Measurements from ENCODE around the gene FGD2. TPM values are rescaled to one million over a fixed set of nuclear protein-coding genes. Genes with fewer than 3 reads are reported as not detected.

FGD2 gene
- total RNA-seq, 4 donors from 2014 or later, result 2.4 to 13.6 (median 4.6) TPM

DNA sequence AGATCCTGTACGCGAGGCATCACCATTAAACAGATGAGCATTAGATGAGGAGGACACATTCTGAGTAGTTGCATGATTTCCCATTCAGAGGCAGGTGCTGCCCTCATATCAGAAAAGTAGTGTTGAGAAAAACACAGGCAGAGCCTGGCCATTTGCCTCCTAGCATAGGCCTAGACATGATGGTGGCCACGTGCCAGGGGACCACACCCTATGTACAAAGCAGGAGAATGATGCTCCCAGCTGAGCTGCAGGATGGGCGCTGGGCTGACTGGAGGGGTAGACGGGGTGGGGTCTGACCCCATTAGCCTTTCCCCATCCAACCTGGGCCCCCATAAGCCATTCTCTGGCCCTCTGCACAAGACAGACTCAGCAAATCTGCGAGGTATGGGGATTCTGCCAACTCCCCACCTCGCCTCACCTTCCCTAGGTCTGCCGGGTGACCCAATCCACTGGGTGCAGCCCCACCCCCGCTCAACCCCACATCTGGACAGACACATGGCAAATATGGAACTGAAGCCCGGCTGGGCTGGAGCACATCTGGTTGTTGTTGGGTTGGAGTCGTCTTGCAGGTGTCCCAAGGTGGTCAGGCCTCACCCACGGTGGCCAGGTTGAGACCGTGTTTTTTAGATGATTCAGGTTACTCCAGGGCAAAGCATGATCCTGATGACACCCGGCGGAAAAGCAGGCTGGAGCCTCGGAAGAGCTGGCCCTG is 37.0 kb upstream of the FGD2 start:
- DNase-seq (ENCODE audit: low spot score in 2 of 2), result peak in 1 of 2 donors; percentile 89
- peaks cover 66% of the 10 kb centered on the region for H3K36me3 ChIP-seq
- no peaks in the 10 kb centered on the region for H3K27me3 ChIP-seq
- peak overlapping the region; percentile 74 for H3K27ac ChIP-seq
- no peak overlapping the region for H3K4me3 ChIP-seq
- 48% methylated on average over 9 of the region's 16 CpGs for WGBS
- no peaks in the 10 kb centered on the region for H3K9me3 ChIP-seq
- no peak for TF ChIP-seq POLR2A (IDR thresholded peaks at IDR 0.05)
- H3K4me1 ChIP-seq, result peaks cover 53% of the 10 kb centered on the region

DNA sequence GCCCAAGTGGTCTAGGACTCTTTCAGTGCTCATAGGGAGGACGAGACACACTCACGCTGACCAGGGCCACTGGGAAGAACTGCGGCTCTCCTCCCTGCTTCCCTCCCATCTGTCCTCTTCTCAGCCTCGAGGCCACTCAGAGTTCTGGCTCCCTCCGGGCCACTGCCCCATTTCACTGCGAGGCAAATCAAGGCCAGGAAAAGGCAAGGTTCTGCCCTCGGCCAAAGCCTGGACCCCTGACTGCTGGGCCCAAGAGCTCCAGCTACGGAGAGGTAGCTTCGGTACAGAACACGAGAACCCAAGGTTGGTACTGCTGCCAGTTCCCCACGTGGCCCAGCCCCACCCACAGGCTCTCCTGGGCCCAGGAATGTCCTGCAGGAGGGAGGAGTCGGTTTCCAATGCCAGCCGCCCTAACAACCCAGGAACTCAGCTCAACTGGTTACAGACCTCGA is 36.2 kb upstream of the FGD2 start:
- peak overlapping the region; percentile 74 for H3K27ac ChIP-seq
- WGBS, result 48% methylated on average over 8 of the region's 14 CpGs
- no peak for DNase-seq (ENCODE audit: low spot score in 2 of 2)
- no peak overlapping the region for H3K4me3 ChIP-seq
- H3K9me3 ChIP-seq, result no peaks in the 10 kb centered on the region
- H3K36me3 ChIP-seq, result peaks cover 75% of the 10 kb centered on the region
- peaks cover 44% of the 10 kb centered on the region for H3K4me1 ChIP-seq
- no peak for TF ChIP-seq EP300 (IDR thresholded peaks at IDR 0.05)
- no peak for TF ChIP-seq POLR2AphosphoS5 (IDR thresholded peaks at IDR 0.05)
- no peak for TF ChIP-seq POLR2A (IDR thresholded peaks at IDR 0.05)
- TF ChIP-seq, protein P1, sequence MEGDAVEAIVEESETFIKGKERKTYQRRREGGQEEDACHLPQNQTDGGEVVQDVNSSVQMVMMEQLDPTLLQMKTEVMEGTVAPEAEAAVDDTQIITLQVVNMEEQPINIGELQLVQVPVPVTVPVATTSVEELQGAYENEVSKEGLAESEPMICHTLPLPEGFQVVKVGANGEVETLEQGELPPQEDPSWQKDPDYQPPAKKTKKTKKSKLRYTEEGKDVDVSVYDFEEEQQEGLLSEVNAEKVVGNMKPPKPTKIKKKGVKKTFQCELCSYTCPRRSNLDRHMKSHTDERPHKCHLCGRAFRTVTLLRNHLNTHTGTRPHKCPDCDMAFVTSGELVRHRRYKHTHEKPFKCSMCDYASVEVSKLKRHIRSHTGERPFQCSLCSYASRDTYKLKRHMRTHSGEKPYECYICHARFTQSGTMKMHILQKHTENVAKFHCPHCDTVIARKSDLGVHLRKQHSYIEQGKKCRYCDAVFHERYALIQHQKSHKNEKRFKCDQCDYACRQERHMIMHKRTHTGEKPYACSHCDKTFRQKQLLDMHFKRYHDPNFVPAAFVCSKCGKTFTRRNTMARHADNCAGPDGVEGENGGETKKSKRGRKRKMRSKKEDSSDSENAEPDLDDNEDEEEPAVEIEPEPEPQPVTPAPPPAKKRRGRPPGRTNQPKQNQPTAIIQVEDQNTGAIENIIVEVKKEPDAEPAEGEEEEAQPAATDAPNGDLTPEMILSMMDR (IDR thresholded peaks at IDR 0.05), result no peak
- no peaks in the 10 kb centered on the region for H3K27me3 ChIP-seq

DNA sequence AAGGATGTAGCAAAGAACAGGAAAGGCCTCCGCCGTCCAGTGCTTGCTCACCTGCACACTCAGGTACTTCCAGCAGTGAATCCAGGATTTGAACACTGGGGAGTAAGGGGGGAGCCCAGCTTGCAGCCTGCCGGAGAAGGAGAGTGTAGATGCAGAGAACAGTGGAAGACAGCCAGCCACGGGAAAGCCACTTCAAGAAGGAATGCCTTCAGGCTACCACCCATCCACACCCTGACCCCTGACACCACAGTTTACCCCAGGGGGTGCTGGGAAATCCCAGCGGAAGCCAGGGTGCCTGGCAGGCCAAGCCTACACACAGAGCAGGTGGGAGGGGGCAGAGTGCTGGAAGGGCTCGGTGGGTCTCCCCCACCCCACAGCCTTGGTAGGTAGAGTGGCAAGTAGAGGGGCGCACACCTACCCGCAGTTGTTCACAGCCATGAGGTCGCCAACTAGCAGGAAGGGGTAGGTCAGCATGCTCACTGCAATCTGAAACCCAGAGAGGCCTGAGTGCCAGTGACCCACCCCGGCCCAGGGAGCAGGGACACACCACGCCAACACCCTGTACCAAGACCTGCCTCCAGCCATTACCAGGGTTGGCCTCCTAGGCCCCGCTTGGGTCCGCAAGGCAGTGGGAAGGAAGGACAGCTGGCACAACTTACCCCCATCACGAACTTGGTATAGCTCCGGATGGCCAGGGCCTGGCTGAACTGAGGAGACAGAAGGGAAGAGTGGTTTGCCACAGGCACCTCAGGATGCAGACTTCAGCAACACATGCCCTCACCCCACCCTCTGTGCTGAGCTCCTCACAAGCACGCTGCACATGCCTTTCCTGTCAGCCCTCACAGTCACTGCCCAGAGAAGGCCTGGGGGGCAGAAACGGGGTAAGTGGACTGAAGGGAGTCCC is 35.2 kb upstream of the FGD2 start:
- TF ChIP-seq EP300 (IDR thresholded peaks at IDR 0.05), result no peak
- TF ChIP-seq POLR2A (IDR thresholded peaks at IDR 0.05), result no peak
- TF ChIP-seq, protein P1 (IDR thresholded peaks at IDR 0.05), result no peak
- no peak for TF ChIP-seq POLR2AphosphoS5 (IDR thresholded peaks at IDR 0.05)
- Histone ChIP-seq H3K27me3 (no peaks in the 10 kb centered on the region), H3K4me3 (no peak overlapping the region), H3K36me3 (peaks cover 85% of the 10 kb centered on the region), H3K4me1 (peaks cover 39% of the 10 kb centered on the region), H3K9me3 (no peaks in the 10 kb centered on the region), H3K27ac (peak overlapping the region; percentile 10)
- DNase-seq (ENCODE audit: low spot score in 2 of 2), result no peak
- WGBS, result 81% methylated on average over 11 of the region's 17 CpGs

DNA sequence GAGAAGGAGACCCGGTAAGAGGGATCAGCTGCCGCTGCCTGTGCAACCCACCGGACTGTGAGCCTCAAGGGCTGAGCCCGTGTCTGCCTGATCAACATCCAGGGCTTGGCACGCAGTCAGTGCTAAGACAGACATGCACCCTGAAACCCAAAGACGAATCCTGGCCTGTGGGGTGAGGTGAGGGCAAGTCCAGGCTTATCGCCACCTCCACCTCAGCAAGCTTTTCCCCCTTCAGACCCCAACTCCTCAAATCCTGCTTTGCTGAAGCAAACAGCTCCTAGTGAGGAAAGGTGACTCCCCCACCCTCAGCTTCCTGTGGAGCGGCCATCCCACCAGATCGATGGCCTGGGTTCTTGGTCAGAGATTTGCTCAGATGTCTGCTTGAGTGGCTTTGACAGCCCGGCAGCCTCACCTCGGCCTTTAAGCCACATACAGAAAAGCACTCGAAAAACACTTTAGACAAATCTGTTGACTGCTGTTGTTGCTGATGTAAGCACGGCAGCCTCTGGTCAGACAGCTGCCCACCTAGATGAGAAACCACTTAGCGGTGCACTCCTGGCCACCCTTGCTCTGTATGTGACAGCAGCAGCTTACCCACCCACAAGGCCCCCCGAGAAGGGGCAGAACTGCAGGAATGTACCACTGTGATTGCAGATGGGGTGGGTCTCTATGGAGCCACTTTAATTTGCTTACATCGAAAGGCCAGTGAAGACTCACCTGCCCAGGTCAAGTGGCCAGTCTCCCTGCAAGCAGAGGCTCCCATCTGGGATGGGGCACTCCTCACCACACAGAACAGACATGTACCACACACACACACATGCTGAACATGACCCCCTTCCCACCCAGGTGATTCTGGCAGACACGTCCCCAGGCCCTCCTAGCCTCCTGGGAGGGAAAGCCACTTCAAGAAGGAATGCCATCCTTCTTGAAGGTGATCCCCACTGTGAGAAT is 34.3 kb upstream of the FGD2 start:
- no peak for DNase-seq (ENCODE audit: low spot score in 2 of 2)
- Histone ChIP-seq H3K9me3 (no peaks in the 10 kb centered on the region), H3K4me3 (no peak overlapping the region), H3K4me1 (peaks cover 39% of the 10 kb centered on the region), H3K27ac (no peak overlapping the region), H3K36me3 (peaks cover 94% of the 10 kb centered on the region), H3K27me3 (no peaks in the 10 kb centered on the region)
- TF ChIP-seq EP300 (IDR thresholded peaks at IDR 0.05), result no peak
- no peak for TF ChIP-seq POLR2AphosphoS5 (IDR thresholded peaks at IDR 0.05)
- no peak for TF ChIP-seq POLR2A (IDR thresholded peaks at IDR 0.05)
- TF ChIP-seq, protein P1 (IDR thresholded peaks at IDR 0.05), result no peak
- WGBS, result 66% methylated on average over 12 of the region's 17 CpGs

DNA sequence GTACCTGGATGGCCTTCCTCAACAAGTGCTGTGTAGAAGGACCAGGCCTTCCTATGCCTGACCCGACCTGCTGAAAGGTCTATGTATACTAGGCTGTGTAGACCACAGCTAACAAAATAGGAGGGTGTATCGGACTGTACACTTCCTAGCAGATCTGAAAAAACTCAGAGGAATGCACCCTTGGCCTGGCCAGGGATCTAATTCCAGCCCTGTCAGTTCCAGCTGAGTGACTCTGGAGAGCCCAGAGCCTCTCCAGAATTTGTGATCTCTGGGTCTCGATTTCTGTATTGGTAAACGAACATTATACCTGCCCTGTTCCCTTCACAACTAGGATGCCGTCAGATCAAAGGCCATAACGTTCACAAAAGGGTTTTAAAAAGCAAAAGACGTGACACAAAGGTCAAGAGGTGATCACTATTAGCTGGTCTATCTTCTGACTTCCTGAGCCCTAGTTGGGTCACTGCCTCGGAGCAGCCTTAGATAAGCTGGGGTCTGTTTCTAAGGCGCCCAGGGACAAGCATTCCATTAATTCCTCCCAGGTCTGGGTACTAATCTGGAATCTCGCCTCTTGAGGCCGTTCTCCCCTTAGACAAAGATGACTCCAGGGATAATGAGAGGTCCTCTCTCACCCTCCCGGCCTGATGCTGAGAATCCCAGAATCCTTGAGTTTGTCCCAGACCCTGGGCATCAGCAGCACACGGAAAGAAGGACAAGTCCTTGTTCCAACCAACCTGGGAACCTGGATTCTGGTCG is 33.4 kb upstream of the FGD2 start:
- peaks cover 100% of the 10 kb centered on the region for H3K36me3 ChIP-seq

More for the DNA sequence above, 33.4 kb upstream of the FGD2 start:
- no peak for DNase-seq (ENCODE audit: low spot score in 2 of 2)
- Histone ChIP-seq H3K27me3 (no peaks in the 10 kb centered on the region), H3K4me3 (no peak overlapping the region), H3K4me1 (peaks cover 39% of the 10 kb centered on the region), H3K27ac (no peak overlapping the region), H3K9me3 (no peaks in the 10 kb centered on the region)
- 74% methylated on average over 13 of the region's 14 CpGs for WGBS
- TF ChIP-seq, protein P1 (IDR thresholded peaks at IDR 0.05), result no peak
- no peak for TF ChIP-seq POLR2A (IDR thresholded peaks at IDR 0.05)
- no peak for TF ChIP-seq EP300 (IDR thresholded peaks at IDR 0.05)
- TF ChIP-seq POLR2AphosphoS5 (IDR thresholded peaks at IDR 0.05), result no peak
